ENCODE data around the gene SH3RF3. TPM values are rescaled to one million over a fixed set of nuclear protein-coding genes. Genes with fewer than 3 reads are reported as not detected.

Gene SH3RF3
- total RNA-seq, 1 experiment from 2014 or later: not detected

DNA sequence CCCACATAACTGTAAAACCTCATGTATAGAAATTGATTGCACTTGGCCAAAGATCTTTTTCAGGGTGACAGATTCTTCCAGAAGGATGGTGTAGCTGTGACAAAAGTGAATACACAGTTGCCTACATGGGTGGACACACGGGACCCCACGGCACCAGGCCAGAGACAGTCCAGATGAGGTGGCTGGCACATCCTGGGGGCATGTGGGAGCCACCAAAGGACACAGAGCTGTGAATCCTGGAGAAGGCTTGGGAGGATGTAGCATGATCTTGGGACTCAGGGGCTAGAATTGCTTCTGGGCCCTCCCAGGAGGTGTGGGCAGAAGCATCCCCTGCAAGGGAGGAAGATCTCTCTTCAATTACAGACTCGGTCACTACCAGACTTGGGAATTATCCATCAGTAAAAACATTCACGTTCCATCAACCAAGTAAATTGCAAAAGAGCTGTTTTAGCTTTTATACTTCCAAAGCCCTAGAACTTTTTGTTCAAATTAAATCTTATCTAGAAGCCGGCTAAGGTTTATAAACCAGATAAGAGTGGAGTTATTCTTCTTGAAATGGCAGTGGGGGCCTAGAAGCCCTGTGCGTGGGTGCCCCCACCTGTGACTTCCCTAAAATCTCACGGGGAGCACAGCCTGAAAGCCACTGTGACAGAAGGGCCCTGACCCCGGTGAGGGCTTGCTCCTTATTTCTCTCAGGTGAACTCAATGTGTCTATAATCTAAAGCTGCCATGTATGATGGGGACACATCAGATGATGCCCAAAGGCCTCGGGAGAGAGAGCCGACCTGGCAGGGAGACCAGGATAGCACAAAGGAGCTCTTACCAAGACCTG is 403.1 kb downstream of the SH3RF3 start:
- Histone ChIP-seq H3K27ac (ENCODE audit: low read depth, low read length) (no peak overlapping the region), H2AFZ (ENCODE audit: low read depth, low read length, poor library complexity, severe bottlenecking) (no peak overlapping the region), H3K36me3 (ENCODE audit: control insufficient read depth in 1 of 2, insufficient read depth in 2 of 2, low read length in 2 of 2) (no peaks in the 10 kb centered on the region), H3K9ac (ENCODE audit: low read length) (no peak overlapping the region), H3K4me1 (ENCODE audit: control insufficient read depth in 1 of 2, insufficient read depth in 2 of 2, low read length in 2 of 2) (peaks cover 0 to 3% of the 10 kb centered on the region in 2 experiments; a peak in 1 of 4 replicates), H3K27me3 (ENCODE audit: insufficient read depth, low read length) (no peaks in the 10 kb centered on the region; the same call in 1 of the 2 replicates), H3K9me3 (ENCODE audit: control insufficient read depth in 1 of 2, insufficient read depth in 1 of 2, low read depth in 1 of 2, low read length in 2 of 2) (no peaks in the 10 kb centered on the region), H4K20me1 (ENCODE audit: insufficient read depth) (no peaks in the 10 kb centered on the region), H3K4me3 (replicated peaks in 1 of 2; ENCODE audit: low read depth in 1 of 2, low read length in 2 of 2) (no peak overlapping the region), H3K79me2 (ENCODE audit: insufficient read depth, low read length) (no peaks in the 10 kb centered on the region), H3K9me2 (ENCODE audit: insufficient read depth) (no peaks in the 10 kb centered on the region), H3K4me2 (ENCODE audit: low read length) (no peak overlapping the region)
- ChIA-PET CTCF (interaction anchor here (1.5 to 1.8 kb wide), 2 partner anchors 14 to 22 kb away, joined by 3 to 6 read pairs; no protein-coding TSS in a partner anchor), RAD21 (ENCODE audit: low non-redundant PET in 1 of 2, low total read pairs in 2 of 2, uncharacterized antibody in 2 of 2, unreplicated experiment in 2 of 2) (no interaction called here), POLR2A (no interaction called here)
- intact Hi-C loops (cut with micrococcal nuclease): no loop called here
- ATAC-seq (no peak), DNase-seq (ENCODE audit: low read depth, low spot score) (no peak)
- BruUV-seq (replicated peaks): no TSS peak
- TF ChIP-seq YY1 (IDR thresholded peaks at IDR 0.05; ENCODE audit: extremely low read depth, insufficient replicate concordance, low read depth, low read length): no peak
- TF ChIP-seq JUND (IDR thresholded peaks at IDR 0.05): no peak
- TF ChIP-seq ZFX (IDR thresholded peaks at IDR 0.05): no peak
- TF ChIP-seq, protein P1, sequence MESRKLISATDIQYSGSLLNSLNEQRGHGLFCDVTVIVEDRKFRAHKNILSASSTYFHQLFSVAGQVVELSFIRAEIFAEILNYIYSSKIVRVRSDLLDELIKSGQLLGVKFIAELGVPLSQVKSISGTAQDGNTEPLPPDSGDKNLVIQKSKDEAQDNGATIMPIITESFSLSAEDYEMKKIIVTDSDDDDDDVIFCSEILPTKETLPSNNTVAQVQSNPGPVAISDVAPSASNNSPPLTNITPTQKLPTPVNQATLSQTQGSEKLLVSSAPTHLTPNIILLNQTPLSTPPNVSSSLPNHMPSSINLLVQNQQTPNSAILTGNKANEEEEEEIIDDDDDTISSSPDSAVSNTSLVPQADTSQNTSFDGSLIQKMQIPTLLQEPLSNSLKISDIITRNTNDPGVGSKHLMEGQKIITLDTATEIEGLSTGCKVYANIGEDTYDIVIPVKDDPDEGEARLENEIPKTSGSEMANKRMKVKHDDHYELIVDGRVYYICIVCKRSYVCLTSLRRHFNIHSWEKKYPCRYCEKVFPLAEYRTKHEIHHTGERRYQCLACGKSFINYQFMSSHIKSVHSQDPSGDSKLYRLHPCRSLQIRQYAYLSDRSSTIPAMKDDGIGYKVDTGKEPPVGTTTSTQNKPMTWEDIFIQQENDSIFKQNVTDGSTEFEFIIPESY (IDR thresholded peaks at IDR 0.05; ENCODE audit: extremely low read depth, insufficient replicate concordance, low read length): no peak
- TF ChIP-seq SP1 (IDR thresholded peaks at IDR 0.05; ENCODE audit: low read depth): no peak
- TF ChIP-seq EZH2 (IDR thresholded peaks at IDR 0.05): no peak
- no peak for TF ChIP-seq ELF1 (IDR thresholded peaks at IDR 0.05; ENCODE audit: borderline replicate concordance, low read depth)
- TF ChIP-seq FOSL1 (IDR thresholded peaks at IDR 0.05; ENCODE audit: low read depth): no peak
- TF ChIP-seq TCF7L2 (IDR thresholded peaks at IDR 0.05; ENCODE audit: borderline replicate concordance, extremely low read depth, insufficient read depth, insufficient read length): no peak
- TF ChIP-seq, protein P2, sequence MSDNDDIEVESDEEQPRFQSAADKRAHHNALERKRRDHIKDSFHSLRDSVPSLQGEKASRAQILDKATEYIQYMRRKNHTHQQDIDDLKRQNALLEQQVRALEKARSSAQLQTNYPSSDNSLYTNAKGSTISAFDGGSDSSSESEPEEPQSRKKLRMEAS (IDR thresholded peaks at IDR 0.05): no peak
- TF ChIP-seq SRF (IDR thresholded peaks at IDR 0.05; ENCODE audit: low read depth): no peak
- TF ChIP-seq, protein P3, sequence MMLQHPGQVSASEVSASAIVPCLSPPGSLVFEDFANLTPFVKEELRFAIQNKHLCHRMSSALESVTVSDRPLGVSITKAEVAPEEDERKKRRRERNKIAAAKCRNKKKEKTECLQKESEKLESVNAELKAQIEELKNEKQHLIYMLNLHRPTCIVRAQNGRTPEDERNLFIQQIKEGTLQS (IDR thresholded peaks at IDR 0.05): no peak
- no peak for TF ChIP-seq ZNF274 (IDR thresholded peaks at IDR 0.05; ENCODE audit: low read depth, low read length)
- TF ChIP-seq, protein P4, sequence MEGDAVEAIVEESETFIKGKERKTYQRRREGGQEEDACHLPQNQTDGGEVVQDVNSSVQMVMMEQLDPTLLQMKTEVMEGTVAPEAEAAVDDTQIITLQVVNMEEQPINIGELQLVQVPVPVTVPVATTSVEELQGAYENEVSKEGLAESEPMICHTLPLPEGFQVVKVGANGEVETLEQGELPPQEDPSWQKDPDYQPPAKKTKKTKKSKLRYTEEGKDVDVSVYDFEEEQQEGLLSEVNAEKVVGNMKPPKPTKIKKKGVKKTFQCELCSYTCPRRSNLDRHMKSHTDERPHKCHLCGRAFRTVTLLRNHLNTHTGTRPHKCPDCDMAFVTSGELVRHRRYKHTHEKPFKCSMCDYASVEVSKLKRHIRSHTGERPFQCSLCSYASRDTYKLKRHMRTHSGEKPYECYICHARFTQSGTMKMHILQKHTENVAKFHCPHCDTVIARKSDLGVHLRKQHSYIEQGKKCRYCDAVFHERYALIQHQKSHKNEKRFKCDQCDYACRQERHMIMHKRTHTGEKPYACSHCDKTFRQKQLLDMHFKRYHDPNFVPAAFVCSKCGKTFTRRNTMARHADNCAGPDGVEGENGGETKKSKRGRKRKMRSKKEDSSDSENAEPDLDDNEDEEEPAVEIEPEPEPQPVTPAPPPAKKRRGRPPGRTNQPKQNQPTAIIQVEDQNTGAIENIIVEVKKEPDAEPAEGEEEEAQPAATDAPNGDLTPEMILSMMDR (IDR thresholded peaks at IDR 0.05 in 2 of 3, conservative IDR thresholded peaks at IDR 0.05 in 1 of 3; ENCODE audit: borderline replicate concordance in 1 of 3, insufficient read depth in 1 of 3, low read depth in 2 of 3, low read length in 2 of 3): no peak

Measured in HCT116 (cell line).